Inferior parietal cortex (tissue), 1 donor: ENCODE data around the gene NPHP4.
"Not testable (repeated sequence)": the region's sequence is repeated elsewhere in the genome, so short reads cannot be mapped to it uniquely, and the experiment has no call there.

Experiments used
- DNase-seq: peaks from one replicate; pipeline ENCODE4 v3.0.0-alpha.2; 2016; ENCODE audit errors: extremely low spot score

NPHP4 gene

DNA sequence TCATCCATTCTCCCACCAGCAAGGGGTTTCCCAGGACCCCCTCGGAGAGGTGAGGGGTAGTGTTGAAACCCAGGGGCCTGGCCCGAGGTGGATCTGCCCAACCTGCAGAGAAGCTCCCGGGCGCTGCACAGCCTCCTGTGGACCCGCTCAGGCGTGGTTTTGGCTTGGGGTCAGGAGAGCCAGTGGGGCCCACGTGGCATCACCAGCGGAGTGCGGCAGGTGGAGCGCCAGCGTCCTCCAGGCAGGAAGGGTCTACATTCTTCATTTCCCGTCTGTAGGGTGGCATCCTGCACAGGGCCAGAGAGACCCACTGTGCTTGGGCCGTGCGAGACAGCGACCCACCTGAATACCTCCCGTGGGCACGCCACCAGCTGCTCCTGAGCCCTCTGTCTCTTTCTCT is 135.2 kb downstream of the NPHP4 start:
- no peak for DNase-seq

DNA sequence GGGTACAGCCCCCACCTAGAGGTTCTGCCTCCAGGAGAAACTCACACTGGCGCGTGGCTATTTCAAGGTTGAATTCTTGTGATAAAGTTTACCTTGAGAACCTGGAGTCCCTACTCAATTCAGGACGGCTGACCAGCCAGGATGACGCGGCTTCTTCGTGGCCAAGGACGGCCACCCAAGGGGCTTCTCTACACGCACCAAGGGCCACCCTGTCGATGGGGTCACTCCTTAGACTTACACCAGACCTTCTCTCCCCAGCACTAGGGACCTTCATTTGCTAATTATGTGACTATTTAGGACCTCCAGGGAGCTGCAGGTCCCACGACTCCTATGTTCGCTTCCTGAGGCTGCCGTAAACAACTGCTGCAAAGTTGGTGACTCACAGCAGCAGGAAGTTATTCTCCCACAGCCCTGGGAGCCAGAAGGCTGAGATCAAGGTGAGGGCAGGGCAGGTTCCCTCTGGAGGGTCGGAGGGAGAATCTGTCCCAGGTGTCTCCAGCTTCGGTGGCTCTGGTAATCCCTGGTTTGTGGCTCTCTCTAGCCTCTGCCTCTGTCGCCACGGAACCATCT is 135.9 kb downstream of the NPHP4 start:
- no peak for DNase-seq

DNA sequence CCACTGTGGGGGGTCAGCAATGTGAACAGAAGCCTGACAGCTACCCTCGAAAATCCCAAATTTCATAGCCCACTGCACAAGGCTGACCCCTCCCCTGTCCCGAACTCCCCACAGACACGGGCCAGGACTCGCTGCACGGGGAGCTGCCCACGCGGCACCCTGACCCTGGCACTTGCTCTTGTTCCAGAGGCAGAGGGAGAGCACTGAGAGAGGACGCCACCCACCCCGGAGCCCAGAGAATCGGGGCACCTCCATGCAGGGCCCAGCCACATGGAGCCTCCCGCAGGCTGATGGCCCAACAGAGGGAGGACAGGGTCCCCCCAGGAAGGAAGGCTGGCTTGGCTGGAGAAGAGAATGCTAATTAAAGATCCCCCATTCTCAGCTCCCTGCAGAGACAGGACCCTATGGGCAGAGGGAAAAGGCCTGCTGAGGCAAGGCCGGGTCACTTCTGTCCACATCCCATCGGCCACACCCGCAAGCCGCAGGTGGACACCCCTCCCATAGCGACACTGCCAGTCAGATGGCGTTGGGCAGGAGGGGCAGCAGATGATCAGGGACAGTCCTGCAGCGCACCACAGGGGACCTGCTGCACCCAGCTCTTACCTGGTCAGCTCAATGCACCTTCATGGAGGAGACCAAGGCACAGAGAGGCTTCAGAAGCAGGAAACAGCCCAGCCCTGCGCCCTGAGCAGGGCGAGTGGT is 136.9 kb downstream of the NPHP4 start:
- no peak for DNase-seq

DNA sequence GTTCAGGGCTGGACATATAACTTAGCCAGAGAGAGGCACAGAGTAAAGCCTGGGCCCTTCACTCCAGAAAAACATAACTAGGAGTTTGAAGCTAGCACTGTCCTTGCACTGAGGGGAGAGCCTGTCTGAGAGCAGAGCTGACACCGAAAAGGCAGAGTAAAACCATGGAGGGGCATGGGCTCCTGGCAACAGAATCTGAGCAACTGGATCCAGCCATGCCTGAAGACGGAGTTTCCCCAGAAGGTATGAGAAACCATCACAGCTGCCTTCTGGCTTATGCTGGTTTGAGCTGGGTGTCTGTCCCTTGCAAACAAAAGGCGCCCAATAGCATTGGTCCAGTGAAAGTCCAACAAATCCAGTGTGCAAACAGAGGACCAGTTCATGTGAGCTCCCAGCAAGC is 137.5 kb downstream of the NPHP4 start:
- no peak for DNase-seq

DNA sequence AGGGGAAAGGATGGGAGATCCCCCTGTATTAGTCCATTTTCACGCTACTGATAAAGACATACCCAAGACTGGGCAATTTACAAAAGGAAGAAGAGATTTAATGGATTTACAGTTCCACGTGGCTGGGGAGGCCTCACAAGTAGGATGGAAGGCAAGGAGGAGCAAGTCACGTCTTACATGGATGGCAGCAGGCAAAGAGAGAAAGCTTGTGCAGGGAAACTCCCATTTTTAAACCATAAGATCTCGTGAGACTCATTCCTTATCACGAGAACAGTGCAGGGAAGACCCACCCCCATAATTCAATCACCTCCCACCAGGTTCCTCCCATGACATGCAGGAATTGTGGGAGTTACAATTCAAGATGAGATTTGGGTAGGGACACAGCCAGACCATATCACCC is 138.4 kb downstream of the NPHP4 start:
- not testable (repeated sequence) for DNase-seq

DNA sequence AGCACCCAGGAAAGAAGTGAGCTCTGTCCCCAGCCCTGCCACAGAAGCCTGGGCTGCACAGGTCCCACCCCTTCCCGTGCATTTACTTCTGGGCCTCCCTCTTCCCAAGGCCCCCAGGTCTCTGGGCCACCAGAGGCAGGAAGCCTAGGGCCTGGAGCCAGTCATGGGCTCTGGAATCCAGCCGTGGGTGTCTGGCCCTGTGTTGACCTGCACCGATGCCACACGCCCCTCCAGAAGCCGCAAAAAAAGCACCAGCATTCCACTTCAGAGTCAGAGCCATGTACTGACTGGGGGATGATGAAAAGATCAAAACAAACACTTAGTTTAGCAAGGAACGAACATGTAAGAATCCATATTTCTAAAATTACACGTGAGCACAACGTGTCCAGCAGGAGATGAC is 141.7 kb downstream of the NPHP4 start:
- no peak for DNase-seq

DNA sequence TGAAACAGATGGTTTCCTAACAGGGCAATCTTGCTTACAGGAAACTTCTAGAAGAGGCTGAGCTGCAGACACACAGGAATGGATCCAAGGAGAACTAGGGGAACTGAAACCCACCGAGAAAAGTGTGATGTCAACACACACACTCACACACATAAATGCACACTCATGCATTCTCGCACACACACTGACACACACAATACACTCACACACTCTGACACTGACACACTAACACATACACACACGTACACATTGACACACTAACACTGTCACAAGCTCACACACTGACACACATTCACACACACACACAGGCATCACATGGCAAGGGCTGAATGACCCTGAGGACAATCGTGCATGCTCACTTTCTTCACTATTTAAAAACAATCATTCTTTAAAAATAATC is 142.7 kb downstream of the NPHP4 start:
- DNase-seq = no peak

DNA sequence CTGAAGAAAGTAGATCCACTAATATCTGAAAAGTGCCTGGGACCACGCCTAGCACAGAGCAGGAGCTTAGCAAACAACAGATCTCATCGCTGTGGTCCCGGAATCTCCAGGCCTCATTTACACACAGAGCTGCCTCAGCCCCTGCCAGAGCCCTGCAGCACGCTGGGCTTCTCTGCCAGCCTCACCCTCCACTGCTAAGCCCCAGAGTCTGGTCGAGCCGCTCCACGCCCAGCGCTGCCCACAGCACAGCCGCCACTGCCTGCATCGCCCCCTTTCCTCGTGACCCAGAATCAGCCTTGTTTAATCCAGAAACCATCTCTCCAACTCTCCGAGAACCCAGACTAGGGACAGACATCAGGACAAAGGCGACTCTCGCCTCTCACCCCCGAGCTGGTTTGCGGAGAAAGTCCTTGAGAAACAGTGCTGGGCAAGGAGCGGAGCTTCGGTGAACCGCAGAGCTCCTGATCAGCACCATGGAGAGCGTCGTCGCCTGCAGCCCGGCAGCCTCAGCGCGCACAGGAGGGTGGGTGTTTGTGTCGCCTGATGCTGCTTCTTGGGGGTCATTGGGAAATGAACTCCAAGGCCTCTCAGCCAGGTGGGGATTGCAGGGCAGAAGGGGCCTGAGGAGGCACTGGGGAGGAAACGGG is 145.1 kb downstream of the NPHP4 start:
- DNase-seq = no peak

DNA sequence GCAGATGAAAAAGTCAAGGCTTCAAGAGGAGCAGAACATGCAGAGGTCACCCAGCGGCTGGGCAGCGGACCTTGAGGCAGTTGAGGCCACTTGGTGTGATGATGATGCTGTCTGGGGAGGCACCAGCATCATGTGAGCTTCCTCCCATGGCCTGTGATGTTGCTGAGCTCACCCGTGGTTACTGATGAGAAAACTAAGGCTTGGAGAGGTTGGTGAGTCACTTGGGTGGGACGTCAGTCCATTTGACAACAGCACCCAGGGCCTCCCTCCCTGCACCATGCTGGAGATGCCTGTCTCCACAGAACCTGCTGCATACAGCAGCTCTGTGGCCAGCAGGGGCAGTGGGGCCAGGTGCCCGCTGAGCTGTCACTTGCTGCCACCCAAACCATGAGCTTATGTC is 146.8 kb downstream of the NPHP4 start:
- DNase-seq = no peak

DNA sequence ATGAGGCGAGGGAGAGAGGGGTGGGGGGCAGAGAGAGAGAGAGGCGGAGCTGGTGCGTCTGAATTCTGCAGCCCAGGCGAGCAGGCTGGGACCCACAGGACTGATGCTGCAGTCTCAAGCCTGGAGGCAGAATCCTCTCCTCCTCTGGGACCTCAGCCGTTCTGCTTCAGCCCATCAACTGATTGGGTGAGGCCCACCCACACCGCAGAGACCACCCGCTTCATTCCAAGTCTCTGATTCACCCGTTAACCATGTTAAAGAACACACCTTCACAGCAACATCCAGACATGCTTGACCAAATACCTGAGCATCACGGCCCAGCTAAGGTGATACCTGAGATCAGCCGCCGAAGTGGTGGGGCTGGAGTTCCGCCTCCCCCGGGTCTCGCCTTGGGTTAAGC is 147.8 kb downstream of the NPHP4 start:
- no peak for DNase-seq

DNA sequence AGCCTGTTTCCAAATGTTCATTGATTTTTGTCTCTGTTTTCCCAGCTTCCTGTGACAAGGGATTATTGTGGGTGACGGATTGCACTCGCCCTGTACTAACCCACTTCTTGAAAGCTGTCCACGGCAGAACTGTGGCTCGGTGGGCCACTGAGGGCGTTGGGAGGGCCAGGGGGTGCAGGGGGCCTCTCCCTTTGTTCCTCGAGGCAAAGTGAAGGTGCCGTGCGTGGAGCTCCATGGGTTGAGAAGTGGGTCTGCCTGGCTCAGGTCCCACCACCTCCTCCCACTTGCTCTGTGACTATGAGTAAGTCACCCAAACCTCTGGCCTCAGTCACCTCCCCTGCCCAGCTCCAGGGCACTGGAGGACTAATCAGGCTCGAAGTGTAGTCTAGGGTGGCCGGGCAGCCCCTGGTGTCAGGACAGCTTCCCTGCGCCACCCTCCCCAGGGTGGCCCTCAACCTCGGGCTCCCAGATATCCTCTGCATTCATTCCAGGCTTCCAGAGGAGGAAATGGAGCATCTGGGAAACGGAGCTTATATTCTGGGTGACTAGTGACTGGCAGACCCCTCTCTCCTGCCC is 148.6 kb downstream of the NPHP4 start:
- no peak for DNase-seq

DNA sequence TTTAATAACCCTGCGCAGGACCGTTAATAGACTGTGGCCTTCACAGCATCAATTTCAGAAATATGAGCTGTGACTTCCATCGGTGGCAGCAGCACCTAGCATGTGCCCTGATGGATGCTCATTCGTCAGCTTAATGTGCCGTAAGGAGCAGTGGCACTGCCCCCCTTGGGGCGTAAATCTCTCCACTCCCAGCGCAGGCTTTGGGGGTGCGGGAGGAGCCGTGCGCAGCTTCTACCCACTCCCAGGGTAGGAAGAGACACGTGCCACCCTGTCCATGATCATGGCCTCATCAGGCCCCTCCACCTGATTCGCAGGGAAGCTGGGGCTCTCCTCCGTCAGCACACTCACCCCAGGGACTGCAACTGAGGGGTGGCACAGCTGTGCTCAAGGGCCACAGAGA is 149.5 kb downstream of the NPHP4 start:
- no peak for DNase-seq

DNA sequence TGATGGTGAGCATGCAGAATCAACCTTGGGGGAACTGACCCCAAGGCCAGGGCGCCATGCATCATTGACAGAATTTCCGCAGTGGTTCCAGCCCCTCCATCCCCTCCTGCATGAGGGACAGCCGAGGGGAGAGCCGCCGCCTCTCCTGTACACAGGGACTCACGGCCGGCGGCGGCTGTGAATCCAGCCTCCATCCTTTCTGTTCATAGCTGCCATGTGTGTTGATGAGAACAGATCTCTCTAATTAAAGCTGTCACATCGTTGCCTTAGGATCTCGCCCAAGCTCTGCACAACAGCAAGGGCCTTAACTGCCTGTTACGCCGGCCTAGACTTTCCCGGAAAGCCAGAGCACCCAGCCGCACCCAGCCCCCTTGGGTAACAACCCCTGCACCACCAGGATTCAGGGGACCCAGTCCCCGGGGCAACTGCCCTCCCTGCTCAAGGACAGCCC is 151.6 kb downstream of the NPHP4 start:
- no peak for DNase-seq

DNA sequence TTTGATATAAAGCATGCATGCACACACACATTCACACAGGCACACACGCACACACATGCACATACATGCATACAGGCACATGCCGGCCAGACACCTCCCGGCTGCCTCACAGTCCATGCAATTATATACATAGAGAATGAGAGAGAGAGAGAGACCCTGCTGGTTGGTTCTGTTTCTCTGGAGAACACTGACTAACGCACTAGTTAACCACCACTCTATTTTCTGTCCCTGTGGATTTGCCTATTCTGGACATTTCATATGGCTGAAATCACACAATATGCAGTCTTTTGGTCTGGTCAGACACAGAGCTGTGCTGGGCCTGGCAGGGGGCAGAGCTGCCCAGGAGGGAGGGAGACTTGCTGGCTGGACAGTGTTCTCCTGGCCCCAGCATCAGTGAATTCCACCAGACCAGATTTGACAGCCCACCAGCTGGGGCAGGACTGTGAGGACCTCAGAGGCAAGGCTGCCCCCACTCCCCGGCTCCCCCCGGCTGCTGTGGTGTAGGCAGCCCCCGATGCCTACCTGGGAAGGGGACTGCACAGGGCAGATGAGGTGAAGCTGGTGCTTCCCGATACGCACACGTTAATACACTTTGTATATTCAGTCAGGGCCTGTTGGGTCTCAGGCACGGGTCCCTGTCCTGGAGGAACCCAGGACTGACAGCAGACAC is 152.2 kb downstream of the NPHP4 start:
- DNase-seq = no peak

DNA sequence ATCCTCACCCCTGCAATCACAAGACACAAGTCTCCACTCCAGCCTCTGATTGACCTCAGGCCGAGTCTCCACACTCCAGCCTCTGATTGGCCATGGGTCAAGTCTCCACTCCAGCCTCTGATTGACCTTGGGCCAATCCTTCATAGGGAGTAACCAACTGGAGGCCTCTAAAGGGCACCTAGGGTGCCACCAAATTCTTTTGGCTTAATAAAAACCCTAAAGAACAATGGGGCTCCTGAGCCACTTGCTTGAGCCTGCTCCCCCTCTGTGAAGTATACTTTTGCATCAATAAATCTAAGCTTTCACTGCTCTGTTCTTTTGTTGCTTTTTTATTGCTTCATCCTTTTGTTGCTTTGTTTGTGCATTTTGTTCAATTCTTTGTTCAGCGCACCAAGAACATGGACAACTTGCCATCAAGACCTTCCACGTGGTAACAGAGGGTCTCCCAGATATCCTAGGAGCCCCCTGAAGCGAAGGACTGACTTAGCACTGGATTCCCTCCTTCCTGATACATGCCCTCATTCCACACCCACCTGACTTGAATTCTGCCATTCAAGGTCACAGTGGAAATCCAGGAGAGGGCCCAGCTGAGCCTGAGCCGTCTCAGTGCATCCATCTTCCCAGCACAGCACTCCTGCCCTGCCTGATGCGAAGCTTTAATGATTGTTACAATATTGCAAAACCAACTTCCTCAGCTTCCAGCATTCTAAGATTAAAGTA is 152.9 kb downstream of the NPHP4 start:
- no peak for DNase-seq

DNA sequence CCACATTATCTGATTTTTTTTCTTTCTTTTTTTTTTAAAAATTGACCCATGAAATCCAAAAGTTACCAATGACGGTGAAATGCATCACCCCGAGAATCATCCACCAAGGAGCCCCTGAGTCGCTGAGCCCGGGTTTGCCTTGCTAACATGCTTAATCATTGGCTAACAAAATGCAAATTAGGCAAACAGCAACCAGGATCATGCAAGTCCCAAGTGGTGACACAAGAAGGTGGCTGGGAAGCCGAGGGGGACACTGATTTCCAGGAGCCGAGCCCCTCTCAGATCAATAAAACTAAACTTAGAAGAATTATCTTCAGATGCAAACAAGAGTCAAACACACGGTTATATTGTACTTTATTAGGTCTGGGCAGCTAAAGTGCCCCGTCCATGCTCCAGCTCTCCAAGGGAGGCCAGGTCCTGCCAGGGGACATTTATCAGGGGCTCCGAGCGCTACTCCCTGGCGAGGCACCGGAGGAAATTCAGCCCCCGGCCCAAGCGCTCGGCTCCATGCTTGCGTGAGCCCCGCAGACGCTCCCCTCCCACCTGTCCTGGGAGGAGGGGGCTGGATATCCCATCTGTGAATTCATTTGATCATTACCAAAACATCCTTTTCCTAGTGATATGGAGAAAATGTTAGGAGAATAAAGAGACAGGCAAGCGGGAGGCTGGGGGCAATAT is 154.1 kb downstream of the NPHP4 start:
- DNase-seq = no peak

DNA sequence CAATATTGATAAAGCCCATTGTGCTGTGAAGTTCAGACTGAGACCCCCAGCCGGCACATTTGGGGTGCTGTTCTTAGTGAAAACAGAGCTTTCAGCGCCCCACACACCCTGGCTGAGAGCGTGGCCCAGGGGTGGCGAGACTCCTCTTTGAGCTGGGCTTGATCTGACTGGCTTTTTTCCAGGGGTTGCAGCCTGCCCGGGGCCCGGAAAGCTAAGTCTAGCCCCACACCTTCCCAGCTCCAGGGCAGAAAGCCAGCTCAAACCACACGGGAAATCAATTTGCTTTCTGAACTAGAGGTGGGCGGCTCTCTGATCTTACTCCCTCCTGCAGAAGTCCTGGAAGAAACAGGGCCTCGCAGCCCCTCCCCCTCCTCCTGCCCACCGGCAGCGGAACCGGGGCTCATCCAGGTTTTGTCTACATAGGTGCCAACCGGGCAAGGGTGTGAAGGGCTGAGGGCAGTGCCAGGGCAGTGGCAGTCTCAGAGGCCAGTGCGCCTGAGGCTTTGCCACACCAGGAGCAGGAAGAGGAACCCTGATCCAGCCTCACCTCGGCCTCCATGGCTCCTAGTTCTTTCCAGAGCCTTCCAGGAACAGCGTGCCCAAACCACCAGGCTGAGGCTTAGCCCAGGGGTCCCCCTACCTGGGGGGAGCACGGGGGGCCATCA is 155.3 kb downstream of the NPHP4 start:
- no peak for DNase-seq

DNA sequence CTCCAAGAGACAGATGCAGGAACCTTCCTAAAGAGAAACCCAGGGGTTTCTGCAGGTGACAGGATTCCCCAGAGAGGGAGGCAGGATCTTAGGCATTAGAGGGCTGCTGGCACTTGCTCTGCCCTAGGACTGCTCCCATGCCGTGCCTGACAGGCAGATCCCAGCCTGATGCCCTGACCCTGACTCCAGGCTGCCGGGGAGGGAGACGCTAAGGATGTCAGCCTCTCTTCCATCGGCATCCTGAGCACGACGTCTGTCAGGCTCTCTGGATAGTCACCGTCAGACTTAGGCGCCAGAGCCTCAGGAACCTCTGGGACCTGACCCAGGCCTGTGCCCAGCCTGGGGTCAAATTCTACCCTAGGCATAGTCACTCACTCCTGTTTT is 157.1 kb downstream of the NPHP4 start:
- DNase-seq = no peak

DNA sequence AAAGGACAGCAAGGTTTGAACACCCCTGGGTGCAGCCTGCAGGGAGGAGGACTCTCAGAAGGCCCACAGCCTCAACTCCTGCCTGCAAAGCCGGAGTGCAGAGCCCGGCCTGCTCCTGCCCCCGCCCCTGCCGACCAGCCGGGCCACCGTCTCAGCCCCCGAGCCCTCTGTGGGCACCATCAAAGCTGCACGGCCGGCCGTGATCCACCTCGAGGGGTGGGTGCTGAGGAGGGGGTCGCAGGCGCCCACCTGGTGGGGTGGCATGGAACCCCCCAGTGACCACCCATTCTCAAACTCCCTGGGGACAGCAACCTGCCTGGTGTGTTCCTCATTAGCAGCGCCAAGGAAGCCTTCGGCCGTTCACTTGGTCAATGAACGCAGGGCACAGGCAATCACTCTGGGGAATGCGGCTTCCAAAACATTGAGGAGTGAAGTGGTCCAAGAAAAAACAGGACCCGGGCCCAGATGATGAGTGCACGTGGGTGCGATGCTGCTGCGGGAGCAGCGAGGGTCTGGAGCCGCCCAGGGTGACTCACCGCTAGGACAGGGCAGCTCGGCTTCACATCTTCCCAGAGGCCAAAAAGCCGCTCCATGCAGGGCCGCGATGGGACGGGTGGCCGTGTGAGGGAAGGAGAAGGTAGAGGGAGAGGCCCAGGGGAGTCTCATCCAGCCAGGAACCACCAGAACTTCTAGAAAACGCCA is 157.6 kb downstream of the NPHP4 start:
- no peak for DNase-seq

DNA sequence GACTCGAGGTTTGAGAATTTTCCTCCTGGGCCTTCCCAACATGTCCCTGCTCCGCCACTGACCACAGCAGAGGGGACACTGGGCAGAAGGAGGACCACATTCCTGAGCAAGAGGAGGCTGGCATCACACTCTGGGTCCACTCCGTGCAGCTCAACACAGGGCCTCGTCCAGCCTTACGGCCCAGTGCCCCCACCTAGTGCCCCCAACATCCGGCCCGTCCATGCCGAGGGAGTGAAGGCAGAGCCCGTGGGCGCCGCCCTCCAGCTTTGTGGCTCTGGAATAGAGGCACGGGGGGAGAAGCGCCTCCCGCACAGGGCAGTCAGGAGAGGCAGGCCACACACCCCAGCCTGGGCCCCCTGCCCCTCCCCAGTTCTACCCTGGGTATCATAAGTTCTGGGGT is 158.3 kb downstream of the NPHP4 start:
- no peak for DNase-seq
